22Rv1 (cell line): ENCODE measurements around the gene CEP85.

Source experiments
- H3K27ac ChIP-seq: fragments of 450-650 bp; 2 replicates; pipeline ENCODE4 v1.5.1; 2017
- CTCF ChIP-seq: fragments of 450-650 bp; IDR thresholded peaks from 2 replicates; pipeline ENCODE4 v1.5.1; 2017; ENCODE audit warnings: mild to moderate bottlenecking
- ZFX ChIP-seq: fragments of 450-650 bp; IDR thresholded peaks from 2 replicates; pipeline ENCODE4 v1.6.1; 2017; ENCODE audit warnings: antibody characterized with exemption, borderline replicate concordance

The CEP85 gene

GRCh38 chr1:26233903-26234643 lies at the start of gene CEP85:
Gene CEP85 (plus strand): TSS chr1:26234200. CDS start chr1:26239784, 5,584 bp downstream.
- peak within 1 kb of the TSS; percentile 82 for H3K27ac ChIP-seq
- TF ChIP-seq ZFX (no peak), CTCF (peak; percentile 98)

- H3K27ac ChIP-seq, result no peak overlapping the region
- TF ChIP-seq CTCF, result no peak
- TF ChIP-seq ZFX, result no peak
Observed at GRCh38 chr1:26184883-26185282, 49.1 kb upstream of the CEP85 start.

- no peak overlapping the region for H3K27ac ChIP-seq
- no peak for TF ChIP-seq CTCF
- no peak for TF ChIP-seq ZFX
Observed at GRCh38 chr1:26187882-26188281, 46.1 kb upstream of the CEP85 start.

- no peak for TF ChIP-seq ZFX
- no peak for TF ChIP-seq CTCF
- no peak overlapping the region for H3K27ac ChIP-seq
Observed at GRCh38 chr1:26188477-26188876, 45.5 kb upstream of the CEP85 start.

GRCh38 chr1:26189331-26189730 lies 44.7 kb upstream of the CEP85 start:
- H3K27ac ChIP-seq, result no peak overlapping the region
- TF ChIP-seq CTCF (no peak), ZFX (no peak)

GRCh38 chr1:26189751-26190275 lies 44.2 kb upstream of the CEP85 start:
- no peak overlapping the region for H3K27ac ChIP-seq
- no peak for TF ChIP-seq ZFX
- no peak for TF ChIP-seq CTCF

- peak; percentile 23 for TF ChIP-seq CTCF
- TF ChIP-seq ZFX, result no peak
- H3K27ac ChIP-seq, result no peak within 1 kb of the TSS
Observed at GRCh38 chr1:26190373-26190987, 43.5 kb upstream of the CEP85 start, which contains the start of gene CATSPER4. Gene CATSPER4 (plus strand): TSS chr1:26190602. CDS start chr1:26190628, 26 bp downstream.
